Thyroid gland (tissue), 4 donors: ENCODE measurements around the gene NEURL1.

Source experiments
- CTCF ChIP-seq, 6 experiments: fragments of 200-600 bp in 3 of 6; fragments of 450-650 bp in 3 of 6; sonication (generic) in 3 of 6; IDR thresholded peaks; one replicate each; pipeline ENCODE4 v1.5.1; 2016 to 2019; ENCODE audit warnings: antibody characterized with exemption in 6 of 6, mild to moderate bottlenecking in 2 of 6, inconsistent platforms in 1 of 6, moderate library complexity in 1 of 6
- POLR2A ChIP-seq, 2 donors: fragments of 450-650 bp; IDR thresholded peaks; one replicate each; pipeline ENCODE4 v1.6.1; 2017; ENCODE audit warnings: antibody characterized with exemption in 2 of 2, mild to moderate bottlenecking in 2 of 2, moderate library complexity in 1 of 2

- TF ChIP-seq CTCF (IDR thresholded peaks at IDR 0.05) (no peak), POLR2A (IDR thresholded peaks at IDR 0.05) (no peak)
These were observed 42.1 kb downstream of the NEURL1 start for GRCh38 chr10:103535595-103535994.
